Globus pallidus (tissue), 1 donor: ENCODE results near the gene DOK1.

Experiments
- DNase-seq: peaks from one replicate; pipeline ENCODE4 v3.0.0-alpha.2; 2015; ENCODE audit warnings: low spot score

Gene DOK1

DNA sequence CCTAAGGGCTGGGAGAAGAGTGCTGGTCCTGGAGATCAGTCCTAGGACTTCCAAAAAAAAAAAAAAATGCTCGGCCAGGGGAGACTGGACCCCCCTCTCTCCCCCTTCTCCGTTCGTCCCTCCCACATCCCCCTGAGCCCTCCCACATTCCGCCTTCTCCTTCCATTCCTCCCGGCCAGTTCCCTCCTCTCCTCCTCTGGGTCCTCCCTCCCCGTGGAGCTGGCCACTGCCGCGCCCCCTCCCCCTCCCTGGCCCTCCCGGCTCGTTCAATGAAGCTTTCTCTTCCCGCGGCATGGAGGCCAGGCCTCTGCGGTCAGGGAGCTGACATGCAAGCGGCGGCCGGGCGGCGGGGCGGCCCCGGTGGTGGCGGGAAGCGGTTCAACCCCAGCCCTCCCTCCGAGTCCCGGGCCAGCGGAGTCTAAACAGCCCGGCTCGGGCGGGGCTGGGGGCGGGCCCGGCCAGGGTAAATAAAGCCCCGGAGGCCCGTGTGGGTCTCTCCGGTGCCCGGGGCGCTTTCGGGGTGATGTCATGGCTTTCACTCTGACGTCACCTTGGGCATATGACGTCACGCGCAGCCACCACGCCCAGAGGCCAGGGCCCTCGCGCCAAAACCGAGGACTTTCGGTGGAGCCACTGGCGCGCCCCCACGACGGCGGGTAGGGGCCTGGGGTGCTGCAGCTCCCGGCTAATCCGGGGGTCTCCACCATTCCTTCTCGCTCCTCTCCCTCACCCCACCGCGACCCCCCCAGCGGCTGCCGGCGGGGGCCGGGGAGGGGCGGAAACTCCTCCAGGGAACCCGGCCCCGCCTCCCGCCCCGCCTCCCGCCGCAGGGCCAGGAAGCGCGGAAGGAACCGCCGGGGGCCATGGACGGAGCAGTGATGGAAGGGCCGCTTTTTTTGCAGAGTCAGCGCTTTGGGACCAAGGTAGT, at the start of gene DOK1, which contains the start of gene LOXL3:
TSS of gene DOK1 (plus strand) at position 829 of the 928 bp plus-strand sequence. CDS start at position 864, 35 bp downstream.
TSS of gene LOXL3 (minus strand) at position 51 of the 928 bp plus-strand sequence. CDS start 1,308 bp downstream, outside the sequence.
- DNase-seq = peak; percentile 69

DNA sequence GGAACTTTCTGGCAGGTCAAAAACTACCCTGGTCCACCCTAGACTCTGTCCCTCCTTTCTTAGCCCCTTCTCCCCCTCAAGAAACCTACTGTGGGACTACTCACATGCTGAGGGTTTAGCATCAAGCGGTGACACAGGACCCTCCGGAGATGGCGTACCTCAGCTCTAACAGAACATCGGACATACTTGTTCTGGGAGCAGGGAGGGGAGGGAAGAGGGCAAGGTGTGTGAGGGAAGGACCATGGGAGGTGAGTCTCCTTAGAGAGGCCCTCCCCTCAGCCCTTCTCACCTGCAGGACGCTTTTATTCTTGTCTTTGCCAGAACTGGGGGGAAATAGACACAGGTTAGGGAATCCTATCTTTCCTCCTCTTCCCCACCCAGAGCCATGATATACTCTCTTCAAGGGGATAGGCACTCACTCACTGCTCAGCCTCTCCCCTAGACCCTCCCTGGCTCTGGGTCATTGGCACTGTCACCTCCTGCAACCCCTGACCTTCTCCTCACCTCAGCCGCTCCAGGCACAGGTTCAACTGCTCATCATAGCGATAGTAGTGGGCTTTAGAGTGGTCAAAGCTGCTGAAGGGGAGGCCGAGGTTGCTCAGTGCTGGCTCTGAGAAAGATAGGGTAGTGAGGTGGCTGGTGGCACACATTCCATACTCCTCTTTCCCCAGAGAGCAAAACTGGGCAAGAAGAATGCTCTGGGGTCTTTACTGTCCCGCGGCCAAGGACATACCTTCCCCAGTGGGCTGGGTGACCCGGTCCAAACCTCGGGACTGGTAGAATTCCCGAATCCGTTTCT, 48.9 kb upstream of the DOK1 start:
- DNase-seq = no peak

DNA sequence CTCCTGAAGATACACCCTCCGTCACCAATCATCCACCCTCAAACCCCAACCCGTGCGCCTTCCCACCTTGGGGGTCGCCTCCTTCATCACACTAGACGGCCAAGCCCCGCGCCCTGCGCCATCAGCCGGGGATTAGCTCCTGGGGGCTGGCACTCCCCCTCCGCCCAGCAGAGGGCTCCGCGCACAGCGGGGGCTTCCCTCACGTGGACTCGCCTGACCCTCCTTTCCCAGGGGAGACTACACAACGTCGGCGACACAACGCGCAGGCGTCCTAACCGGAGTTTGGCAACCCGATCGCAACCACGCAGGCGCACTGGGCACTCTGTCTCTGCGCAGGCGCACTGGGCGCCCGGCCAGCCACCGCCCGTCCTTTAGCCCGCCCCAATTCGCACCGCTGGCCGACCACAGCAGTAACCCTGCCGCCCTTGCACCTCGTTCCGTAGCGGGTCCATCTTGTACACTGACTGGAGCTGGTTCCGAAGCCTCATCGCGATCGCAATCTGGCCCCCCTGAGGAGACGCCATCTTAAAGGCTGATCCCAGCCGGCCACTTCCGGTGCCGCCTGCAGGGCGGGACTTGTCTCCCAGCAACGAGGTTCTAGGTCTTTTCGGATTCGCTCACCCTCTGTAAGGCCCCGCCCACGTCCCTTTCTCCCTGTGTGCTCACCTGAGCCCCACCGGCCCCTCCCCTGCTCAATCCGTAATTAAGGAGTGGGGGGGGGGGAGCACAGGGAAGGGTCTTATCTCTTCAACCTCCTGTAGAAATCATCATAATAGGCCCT, 47.2 kb upstream of the DOK1 start, which contains the start of gene PCGF1:
TSS of gene PCGF1 (minus strand) at position 551 of the 781 bp plus-strand sequence. CDS start at position 524, 27 bp downstream.
- DNase-seq = peak; percentile 97

DNA sequence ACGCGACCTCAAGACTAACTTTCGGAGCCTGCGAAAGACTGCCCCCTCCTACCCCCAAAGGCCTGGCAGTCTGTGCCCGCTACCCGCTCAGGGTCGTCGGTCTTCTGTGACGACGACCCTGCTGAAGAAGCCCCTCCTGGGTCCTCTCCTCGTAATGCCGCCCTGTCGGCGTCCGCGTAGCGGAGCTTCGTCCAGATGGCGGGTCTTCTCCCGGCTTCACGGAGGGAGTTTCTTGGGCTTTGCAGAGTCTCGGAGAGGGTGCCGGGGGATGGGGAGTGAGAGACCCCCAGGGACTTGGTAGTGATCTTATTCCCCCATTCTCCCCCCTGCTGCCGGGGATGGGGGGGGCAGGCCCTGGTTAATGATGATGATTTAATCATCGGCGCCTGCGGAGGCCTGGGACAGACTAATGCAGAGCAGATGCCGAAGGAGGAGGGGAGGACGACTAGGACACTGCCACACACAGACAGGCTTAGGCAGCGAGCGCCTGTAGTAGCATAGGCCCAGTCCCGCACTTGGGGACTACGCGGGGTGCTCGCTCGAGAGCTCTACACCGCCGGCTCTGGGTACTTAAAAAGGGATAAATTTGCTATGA, 46.5 kb upstream of the DOK1 start:
- no peak for DNase-seq

DNA sequence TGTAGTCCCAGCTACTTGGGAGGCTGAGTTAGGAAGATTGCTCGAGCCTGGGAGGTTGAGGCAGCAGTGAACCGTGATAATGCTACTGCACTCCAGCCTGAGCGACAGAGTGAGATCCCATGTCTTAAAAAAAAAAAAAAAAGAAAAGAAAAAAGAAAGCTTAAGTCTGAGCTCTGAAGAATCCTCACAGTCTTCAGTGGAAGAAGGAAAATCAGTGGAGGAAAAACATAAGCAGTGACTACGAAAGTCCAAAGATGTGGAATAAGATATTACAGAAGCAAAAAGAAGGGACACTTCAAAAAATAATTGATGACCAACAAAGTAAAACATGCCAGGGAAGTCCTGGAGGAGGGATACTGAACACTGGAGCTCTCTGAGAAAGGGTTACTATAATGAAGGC, 44.2 kb upstream of the DOK1 start:
- DNase-seq = no peak

DNA sequence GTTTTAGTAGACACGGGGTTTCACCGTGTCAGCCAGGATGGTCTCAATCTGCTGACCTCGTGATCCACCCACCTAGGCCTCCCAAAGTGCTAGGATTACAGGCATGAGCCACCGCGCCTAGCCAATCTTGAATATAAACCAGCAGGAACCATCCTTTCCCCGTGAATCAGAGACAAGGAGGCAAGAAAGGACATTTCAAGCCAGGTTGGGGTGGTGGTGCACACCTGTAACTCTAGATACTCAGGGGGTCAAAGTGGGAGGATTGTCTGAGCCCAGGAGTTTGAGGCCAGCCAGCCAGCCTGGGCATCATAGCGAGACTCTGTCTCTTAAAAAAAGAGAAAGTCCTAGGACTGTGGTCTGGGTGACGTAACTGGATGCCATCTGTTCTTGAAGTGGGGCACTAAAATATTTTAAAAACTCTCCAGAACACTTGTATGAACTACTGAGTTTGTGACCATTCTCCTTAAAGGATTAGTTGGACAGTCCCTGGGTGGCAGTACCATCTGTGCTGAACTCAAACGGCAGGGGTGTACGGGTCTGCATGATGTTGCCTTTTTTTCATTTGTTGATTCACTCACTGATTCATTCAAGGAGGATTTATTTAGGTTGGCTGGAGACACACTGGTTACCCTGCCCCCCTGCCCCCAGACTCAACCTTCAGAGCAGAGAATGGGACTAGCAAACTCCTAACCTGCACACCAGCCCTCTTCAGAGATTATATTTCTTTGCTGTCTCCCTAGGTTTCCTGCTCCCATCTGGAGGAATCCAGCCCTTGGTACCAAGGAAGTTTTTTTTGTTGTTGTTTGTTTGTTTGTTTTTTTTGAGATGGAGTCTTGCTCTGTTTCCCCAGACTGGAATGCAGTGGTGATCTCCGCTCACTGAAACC, 43.2 kb upstream of the DOK1 start:
- no peak for DNase-seq

DNA sequence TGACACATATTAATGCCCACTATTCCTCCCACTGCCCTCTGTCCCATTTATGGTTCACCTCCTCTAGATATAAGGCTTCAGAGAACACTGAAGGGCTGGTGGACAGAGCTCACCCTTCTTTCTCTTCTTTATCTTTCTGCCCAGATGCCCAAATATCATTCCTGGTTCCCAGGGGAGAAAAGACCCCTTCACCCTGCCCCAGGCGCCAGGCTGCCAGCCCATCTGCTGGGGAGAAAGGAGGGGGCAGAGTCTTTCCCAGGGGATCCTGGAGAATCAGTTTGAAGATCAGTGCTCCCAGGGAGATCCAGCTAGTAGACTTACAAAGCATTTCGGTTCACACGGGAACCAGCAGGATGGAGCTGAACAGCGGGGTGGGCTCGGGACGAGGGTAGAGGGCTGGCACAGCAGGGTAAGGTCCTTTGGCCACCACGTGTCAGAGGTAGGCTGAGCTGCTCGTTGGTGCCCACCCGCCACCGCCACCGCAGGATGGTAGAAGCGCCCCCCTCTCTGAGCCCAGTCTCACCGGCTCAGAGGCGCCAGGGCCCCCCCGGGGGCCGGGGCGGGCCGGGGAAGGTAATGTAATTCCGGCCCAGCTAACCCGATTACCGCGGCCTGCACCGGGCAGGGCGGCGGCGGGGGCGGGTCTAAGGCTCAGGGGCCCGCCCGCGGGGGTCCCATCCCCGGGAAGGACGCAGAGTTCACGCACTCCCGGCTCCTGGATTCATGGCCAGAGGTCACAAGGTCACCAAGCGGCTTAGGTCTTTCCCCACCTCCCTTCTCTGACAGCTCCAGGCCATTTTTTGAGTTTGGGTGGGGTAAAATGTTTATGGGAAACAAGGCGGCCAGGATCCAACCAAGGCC, 41.5 kb upstream of the DOK1 start:
- DNase-seq = no peak

DNA sequence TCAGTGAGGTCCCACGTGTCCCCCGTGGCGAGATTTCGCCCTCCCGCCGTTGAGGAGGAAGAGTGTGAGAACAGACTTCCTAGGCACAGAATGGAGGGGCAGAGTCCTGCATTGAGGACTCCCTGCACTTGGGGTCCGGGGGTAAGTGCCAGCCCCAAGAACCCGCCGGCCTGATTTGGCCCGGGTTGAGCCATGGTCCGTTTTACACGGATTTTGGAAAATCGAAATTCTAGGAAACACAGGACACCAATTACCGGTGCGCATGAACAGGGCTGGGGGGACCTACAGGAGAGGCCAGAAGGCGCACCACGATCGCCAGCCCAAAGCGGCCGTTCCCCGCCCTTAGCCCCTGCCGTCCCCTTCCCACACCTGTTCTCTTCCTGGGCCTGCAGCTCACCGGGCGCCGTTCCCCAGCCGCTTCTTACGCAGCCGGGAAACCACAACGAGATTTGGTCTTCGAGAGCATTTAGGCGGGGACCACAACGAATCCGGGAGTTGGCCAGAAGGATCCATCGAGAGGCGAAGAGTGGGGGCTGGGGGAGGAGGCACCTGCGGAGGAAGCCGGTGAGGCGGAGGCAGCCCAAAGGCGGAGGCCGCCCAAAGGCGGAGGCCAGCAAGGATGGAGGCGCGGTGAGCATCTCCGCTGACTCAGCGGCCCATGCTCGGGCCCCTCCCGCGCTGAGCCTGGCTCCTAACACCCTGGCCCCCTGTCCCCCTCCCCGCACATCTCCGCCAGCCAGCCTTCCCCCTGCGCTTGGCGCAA, 40.7 kb upstream of the DOK1 start:
- no peak for DNase-seq

DNA sequence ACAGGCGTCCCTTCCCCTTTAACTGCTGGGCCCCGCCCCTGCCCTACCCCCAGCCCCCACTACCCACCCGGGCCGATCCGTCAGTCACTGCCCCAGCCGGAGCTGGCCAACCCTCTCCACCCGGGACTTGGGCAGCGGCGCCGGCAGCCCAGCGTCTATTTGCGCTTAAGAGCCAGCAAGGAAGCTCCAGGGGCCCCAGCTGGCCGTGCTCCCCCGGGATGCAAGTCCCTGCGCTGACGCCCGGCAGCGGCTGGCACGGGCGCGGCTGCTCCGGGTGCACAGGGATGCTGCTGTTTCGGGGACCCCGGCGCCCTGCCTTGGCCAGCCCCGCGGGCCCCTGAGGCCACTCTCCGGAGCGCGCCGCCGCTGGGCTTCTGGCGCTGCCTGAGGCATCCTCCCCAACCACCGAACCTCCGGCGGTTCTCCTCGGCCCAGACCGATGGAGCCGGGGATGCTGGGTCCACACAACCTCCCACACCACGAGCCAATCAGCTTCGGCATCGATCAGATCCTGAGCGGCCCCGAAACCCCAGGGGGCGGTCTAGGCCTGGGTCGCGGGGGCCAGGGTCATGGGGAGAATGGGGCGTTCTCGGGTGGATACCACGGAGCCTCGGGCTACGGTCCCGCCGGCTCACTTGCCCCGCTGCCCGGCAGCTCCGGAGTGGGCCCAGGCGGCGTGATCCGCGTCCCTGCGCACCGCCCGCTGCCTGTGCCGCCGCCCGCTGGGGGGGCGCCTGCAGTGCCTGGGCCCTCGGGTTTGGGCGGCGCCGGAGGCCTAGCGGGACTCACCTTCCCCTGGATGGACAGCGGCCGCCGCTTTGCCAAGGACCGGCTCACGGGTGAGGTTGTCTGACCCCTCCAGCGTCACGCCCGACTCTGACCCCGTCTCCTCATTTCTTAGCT, 39.9 kb upstream of the DOK1 start, which contains the start of gene TLX2:
TSS of gene TLX2 (plus strand) at position 83 of the 903 bp plus-strand sequence. CDS start at position 440, 357 bp downstream.
- DNase-seq = no peak

DNA sequence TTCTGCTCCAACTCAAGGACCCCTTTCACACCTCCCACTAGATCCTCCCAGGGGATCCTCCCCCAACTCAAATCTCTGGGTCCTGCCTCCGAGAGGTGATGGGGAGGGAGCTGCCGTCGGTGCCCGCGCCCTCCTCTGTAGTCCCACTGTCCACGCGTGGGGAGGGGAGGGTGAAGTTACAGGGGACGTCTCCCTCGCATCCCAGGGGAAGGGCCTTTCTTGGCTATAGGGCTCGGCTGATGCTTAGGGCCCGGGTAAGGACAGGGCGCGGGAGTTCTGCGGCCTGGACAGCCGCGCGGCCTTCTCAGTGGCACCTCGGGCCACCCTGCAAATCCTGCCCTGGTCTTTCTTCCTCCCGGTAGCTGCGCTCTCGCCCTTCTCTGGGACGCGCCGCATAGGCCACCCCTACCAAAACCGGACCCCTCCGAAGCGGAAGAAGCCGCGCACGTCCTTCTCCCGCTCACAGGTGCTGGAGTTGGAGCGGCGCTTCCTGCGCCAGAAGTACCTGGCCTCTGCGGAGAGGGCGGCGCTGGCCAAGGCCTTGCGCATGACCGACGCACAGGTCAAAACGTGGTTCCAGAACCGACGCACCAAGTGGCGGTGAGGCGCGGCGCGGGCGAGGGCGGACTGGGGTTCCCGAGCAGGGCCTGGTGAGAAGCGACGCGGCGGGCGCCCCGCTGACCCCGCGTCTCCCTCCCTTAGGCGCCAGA, 39.1 kb upstream of the DOK1 start:
- no peak for DNase-seq

DNA sequence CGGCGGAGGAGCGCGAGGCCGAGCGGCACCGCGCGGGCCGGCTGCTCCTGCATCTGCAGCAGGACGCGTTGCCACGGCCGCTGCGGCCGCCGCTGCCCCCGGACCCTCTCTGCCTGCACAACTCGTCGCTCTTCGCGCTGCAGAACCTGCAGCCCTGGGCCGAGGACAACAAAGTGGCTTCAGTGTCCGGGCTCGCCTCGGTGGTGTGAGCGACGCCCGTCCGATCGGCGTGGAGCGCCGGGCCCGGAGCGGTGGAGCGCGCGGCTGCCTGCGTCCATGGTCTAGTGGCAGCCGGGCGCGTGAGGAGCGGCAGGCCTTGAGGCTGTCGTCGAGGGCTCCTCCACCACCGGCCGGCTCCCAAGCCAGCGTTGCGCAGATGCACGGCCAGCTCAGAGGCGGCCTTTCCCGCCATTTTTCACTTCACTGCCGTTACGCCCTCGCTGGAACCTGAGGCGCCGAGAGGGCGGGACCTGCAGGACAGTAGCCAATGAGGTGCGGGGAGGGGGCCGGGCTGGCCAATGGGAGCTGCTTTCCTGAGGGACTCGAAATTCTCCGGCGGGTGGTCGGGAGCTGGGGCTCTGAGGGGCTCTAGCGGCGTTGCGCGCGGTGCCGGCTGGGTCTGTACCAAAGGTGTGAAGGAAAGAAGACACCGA, 38.4 kb upstream of the DOK1 start:
- DNase-seq = peak; percentile 37

DNA sequence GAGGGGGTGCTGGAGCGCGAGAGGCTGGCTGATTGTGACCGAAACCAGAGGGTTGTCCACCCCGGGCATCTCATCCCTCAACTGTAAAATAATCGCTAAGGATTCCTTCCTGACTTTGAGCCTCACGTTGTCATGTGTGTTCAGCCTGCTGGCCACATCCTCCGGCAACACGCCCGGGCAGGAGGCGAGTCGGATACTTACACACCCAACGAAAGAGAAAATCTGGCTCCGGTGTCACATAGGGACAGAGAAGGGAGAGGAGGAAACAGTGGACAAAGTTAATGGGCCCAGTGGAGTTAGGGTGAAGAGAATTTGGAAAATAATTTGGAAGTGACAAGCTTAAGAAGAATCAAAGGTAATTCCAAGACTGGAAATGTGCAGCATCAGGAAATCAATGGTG, 37.9 kb upstream of the DOK1 start:
- DNase-seq = no peak

DNA sequence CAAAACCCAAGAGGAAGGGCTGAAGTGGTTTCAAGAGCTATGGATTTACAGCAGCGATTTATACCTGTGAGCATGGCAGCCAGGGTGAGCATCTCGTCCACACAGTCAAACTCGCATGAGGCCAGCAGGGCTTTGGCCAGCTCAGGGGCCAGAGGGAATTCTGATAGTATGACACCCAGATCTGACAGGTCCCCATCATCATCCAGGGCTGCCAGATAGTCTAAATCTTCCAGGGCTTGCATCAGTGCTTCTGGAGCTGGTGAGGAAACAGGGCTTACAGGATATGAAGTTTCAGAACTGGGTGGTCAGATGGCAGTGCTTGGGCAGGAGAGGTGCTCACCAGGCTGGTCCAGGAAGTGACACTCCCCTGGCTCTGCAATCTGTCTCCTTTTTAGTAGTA, 32.0 kb upstream of the DOK1 start:
- no peak for DNase-seq

DNA sequence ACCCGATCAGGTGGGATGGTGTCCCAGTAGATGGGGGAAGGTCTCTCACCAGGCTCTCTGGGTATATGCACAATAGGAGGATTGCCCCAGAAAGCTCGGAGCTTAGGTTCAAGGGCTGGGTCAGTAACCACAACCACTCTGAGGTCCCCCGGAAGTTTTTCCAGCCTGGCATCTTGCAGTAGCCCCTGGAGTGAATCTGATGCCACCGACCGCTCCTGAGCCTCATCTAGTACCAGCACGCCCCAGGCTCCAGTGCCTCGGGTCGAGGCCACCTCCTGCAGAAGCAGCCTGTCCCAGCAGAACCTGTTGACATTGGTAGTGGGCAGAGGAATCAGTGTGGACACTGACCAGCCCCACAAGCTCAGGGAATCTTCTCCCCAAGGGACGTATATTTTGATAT, 30.5 kb upstream of the DOK1 start:
- DNase-seq = no peak

DNA sequence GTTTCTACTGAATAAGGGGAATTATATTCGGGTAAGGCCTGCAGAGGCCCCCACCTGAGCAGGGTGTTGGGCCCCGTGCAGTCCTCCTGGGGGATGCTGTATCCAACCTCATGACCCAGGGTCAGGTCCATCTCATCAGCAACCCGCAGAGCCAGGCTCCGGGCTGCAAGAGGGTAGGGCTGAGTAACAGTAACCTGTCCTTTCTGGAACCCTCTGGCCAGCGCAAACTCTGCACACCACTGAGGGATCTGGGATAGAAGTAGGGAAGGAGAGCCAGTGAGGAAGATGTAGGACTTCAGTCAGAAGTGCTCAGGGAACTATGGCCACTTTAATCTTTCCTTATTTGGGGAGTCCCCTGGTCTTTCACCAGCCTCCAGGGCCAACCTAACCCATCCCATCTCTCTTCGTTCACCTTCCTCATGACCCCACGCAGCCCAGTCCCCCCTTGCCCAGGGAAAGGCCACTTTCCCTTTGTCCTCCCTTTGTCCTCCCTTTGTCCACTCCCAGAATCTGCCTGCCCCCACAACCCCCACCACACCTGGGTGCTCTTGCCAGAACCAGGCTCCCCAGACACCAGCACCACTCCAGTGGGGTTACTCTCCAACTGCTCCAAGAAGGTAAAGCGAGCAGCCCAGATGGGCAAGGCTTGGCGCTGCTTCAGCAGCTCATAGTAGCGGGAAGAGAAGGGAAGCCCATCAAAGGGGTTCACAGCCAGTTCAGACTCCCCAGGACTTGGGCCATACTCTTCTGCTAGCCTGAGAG, 29.4 kb upstream of the DOK1 start:
- no peak for DNase-seq
